K562 (cell line): ENCODE results near the gene SLBP. TPM values are rescaled to one million over a fixed set of nuclear protein-coding genes. Genes with fewer than 3 reads are reported as not detected.

Experiments used
- ATAC-seq: fragments of 200-7000 bp; cut with Tn5 transposase; 3 replicates; pipeline ENCODE4 v1.9.1; 2020; ENCODE audit warnings: moderate library complexity
- BruUV-seq: library from RNA; stranded (reverse); fragments of 400-500 nt; replicated peaks from 2 replicates; lab custom pipeline; 2021; lab: Mats Ljungman, UMichigan
- CTCF ChIA-PET: fragments of 300-600 bp; formaldehyde crosslinking; extraction: SDS; loops from one replicate; lab custom pipeline; 2021; ENCODE audit warnings: low intra/inter-chr PET ratio; lab: Yijun Ruan, JAX
- POLR2A ChIA-PET: fragments of 300-600, 350-650 bp; sonication (Branson Sonifier 250); formaldehyde crosslinking; extraction: SDS; loops from one replicate; lab custom pipeline; 2021; ENCODE audit warnings: antibody characterized with exemption, inconsistent platforms; lab: Yijun Ruan, JAX
- DNase-seq, 4 experiments: peaks; one replicate each; pipeline versions ENCODE4 v3.0.0 to v3.0.0-alpha.2; 2011 to 2018; ENCODE audit warnings: low spot score in 3 of 4, mixed read lengths in 3 of 4; ENCODE audit errors: extremely low read depth in 1 of 4
- FAIRE-seq: peaks from 2 replicates; lab custom pipeline; 2011; peaks lifted over from hg19 to GRCh38; lab: Jason Lieb, UNC
- H2AFZ ChIP-seq: 2 replicates; pipeline ENCODE4 v1.6.0; 2011; ENCODE audit warnings: low read depth, low read length, control low read depth, inconsistent platforms
- H3K27ac ChIP-seq: fragments of 200-600 bp; 3 replicates; pipeline ENCODE4 v1.8.0; 2011; ENCODE audit warnings: low read depth, mild to moderate bottlenecking, control low read depth, inconsistent platforms, low read length, moderate library complexity, mixed read lengths; ENCODE audit errors: extremely low read depth
- H3K27me3 ChIP-seq, 2 experiments: fragments of 300-600 bp in 1 of 2; 2 replicates in 1 of 2; 3 replicates in 1 of 2; pipeline versions ENCODE4 v1.6.0 to v1.8.0; 2011; ENCODE audit warnings: inconsistent platforms in 2 of 2, low read length in 2 of 2, mild to moderate bottlenecking in 1 of 2, mixed read lengths in 1 of 2, moderate library complexity in 1 of 2; ENCODE audit not compliant: control insufficient read depth in 2 of 2, insufficient read depth in 2 of 2
- H3K36me3 ChIP-seq: fragments of 300-600 bp; 3 replicates; pipeline ENCODE4 v1.8.0; 2011; ENCODE audit warnings: mild to moderate bottlenecking, low read length, inconsistent platforms; ENCODE audit not compliant: control insufficient read depth, insufficient read depth
- H3K4me1 ChIP-seq, 2 experiments: fragments of 200-600 bp in 1 of 2; replicated peaks in 1 of 2; 2 replicates in 1 of 2; 3 replicates in 1 of 2; pipeline versions ENCODE4 v1.5.1 to v1.8.0; 2011; ENCODE audit warnings: inconsistent platforms in 2 of 2, low read length in 2 of 2, mild to moderate bottlenecking in 1 of 2, mixed read lengths in 1 of 2, moderate library complexity in 1 of 2; ENCODE audit not compliant: control insufficient read depth in 2 of 2, insufficient read depth in 2 of 2
- H3K4me2 ChIP-seq: 2 replicates; pipeline ENCODE4 v1.6.1; 2011; ENCODE audit warnings: low read length, control low read depth, inconsistent platforms, mixed read lengths; ENCODE audit not compliant: insufficient read depth
- H3K4me3 ChIP-seq: fragments of 200-600 bp; sonication (generic), shearing (Covaris generic); 2 replicates; pipeline ENCODE4 v1.5.1; 2016; ENCODE audit warnings: control low read depth, inconsistent platforms
- H3K79me2 ChIP-seq: fragments of 200-600 bp; 3 replicates; pipeline ENCODE4 v1.8.0; 2011; ENCODE audit warnings: low read length, inconsistent platforms; ENCODE audit not compliant: control insufficient read depth, insufficient read depth
- H3K9ac ChIP-seq, 2 experiments: 2 replicates each; pipeline versions ENCODE4 v1.6.0 to v1.6.1; 2011; ENCODE audit warnings: low read depth in 2 of 2, low read length in 2 of 2, control low read depth in 1 of 2, inconsistent platforms in 1 of 2, mild to moderate bottlenecking in 1 of 2, mixed read lengths in 1 of 2; ENCODE audit not compliant: insufficient read depth in 1 of 2
- H3K9me1 ChIP-seq: one replicate; pipeline ENCODE4 v1.6.0; 2011; ENCODE audit warnings: inconsistent platforms, mild to moderate bottlenecking, low read length, moderate library complexity; ENCODE audit not compliant: control insufficient read depth, insufficient read depth
- H3K9me3 ChIP-seq: replicated peaks from 2 replicates; pipeline ENCODE4 v1.5.1; 2011; ENCODE audit warnings: low read depth, low read length, inconsistent platforms; ENCODE audit not compliant: control insufficient read depth, insufficient read depth
- H4K20me1 ChIP-seq: replicated peaks from 2 replicates; pipeline ENCODE4 v1.6.1; 2011; ENCODE audit warnings: low read length, inconsistent platforms, mixed read lengths; ENCODE audit not compliant: control insufficient read depth, insufficient read depth
- CHD2 ChIP-seq: IDR thresholded peaks from 2 replicates; pipeline ENCODE4 v1.6.1; 2011; ENCODE audit warnings: low read depth, low read length
- CTCFL ChIP-seq: IDR thresholded peaks from 2 replicates; pipeline ENCODE4 v1.6.1; 2011; ENCODE audit warnings: borderline replicate concordance, low read depth, mild to moderate bottlenecking, moderate library complexity, low read length; ENCODE audit not compliant: insufficient read depth, poor library complexity, severe bottlenecking
- POLR2A ChIP-seq: fragments of 450-650 bp; conservative IDR thresholded peaks from 2 replicates; pipeline ENCODE4 v1.6.1; 2016
- POLR2AphosphoS2 ChIP-seq: IDR thresholded peaks from 2 replicates; pipeline ENCODE4 v1.6.1; 2012; ENCODE audit warnings: low read length, improper control_type of control experiment
- RNF2 ChIP-seq: sonication (generic); IDR thresholded peaks from 2 replicates; pipeline ENCODE4 v1.6.1; 2016
- WGBS: fragments of 100-300 bp; shearing (Covaris generic); methylation state at CpG from one replicate; pipeline ENCODE4 v1.1.6; 2016; ENCODE audit warnings: low coverage, mixed read lengths; ENCODE audit not compliant: insufficient coverage; ENCODE audit errors: missing lambda C conversion rate; 5-methylcytosine and 5-hydroxymethylcytosine counted together
- in situ Hi-C: fragments of 300-500 bp; cut with MboI; formaldehyde crosslinking; loops from 4 replicates; pipeline ENCODE4 v1.15.0; 2018; ENCODE audit warnings: inconsistent platforms, mixed read lengths
- intact Hi-C: fragments of 100-400 bp; cut with micrococcal nuclease; formaldehyde crosslinking; loops from 2 replicates; pipeline ENCODE4 v1.14.2; 2022
- polyA plus RNA-seq, 8 experiments: library from polyadenylated mRNA; depleted of rRNA in 4 of 8; stranded (reverse) in 5 of 8; unstranded in 3 of 8; fragments of >200 nt; fragmentation: Nextera tagmentation in 2 of 8; fragmentation: Illumina TruSeq in 1 of 8; extraction: Ambion mirVana in 2 of 8; extraction: Trizol in 1 of 8; gene quantifications; 2 replicates each; pipeline versions ENCODE4 v1.2.1 to v1.2.3, GENCODE V29; 2011 to 2014; ENCODE audit warnings: inconsistent platforms in 1 of 8, missing spikeins in 1 of 8
- total RNA-seq, 7 experiments: library from RNA; depleted of rRNA in 6 of 7; stranded (reverse); fragments of >200 nt in 6 of 7; fragmentation: Illumina TruSeq in 2 of 7; extraction: Trizol in 2 of 7; gene quantifications; 2 replicates each; pipeline versions ENCODE4 v1.2.1 to v1.2.3, GENCODE V29; 2011 to 2021; ENCODE audit warnings: low replicate concordance in 1 of 7

Gene SLBP
- total and polyA plus RNA-seq, 9 of the 15 experiments (the other 6 are each of a cell fraction or from before 2014, with no cell fraction given): 49.4 to 221 (median 162) TPM

- peak; percentile 29 for TF ChIP-seq CTCFL
- peak; percentile 75 for TF ChIP-seq POLR2AphosphoS2
- TF ChIP-seq CHD2: no peak
- TF ChIP-seq POLR2A: peak; percentile 46; the same call in 1 of the 2 replicates
- no peak for TF ChIP-seq RNF2
- Histone ChIP-seq H3K27ac (no peak overlapping the region), H2AFZ (no peak overlapping the region), H3K4me3 (no peak overlapping the region), H3K79me2 (no peaks in the 10 kb centered on the region), H3K27me3 (no peaks in the 10 kb centered on the region), H4K20me1 (no peaks in the 10 kb centered on the region), H3K9me1 (no peaks in the 10 kb centered on the region), H3K9me3 (no peaks in the 10 kb centered on the region), H3K36me3 (peaks cover 43% of the 10 kb centered on the region; the same call in 2 of the 3 replicates), H3K4me1 (peaks cover 0 to 70% of the 10 kb centered on the region in 2 experiments; a peak in 2 of 5 replicates), H3K9ac (peak overlapping the region in 1 of 2 experiments; percentile 32; a peak in 1 of 4 replicates), H3K4me2 (no peak overlapping the region)
- DNase-seq (no peak), FAIRE-seq (no peak), ATAC-seq (0 out of 3 replicates have a peak, but pooled peaks have one; percentile 1)
- in situ Hi-C loops (no loop called here), intact Hi-C loops (loop anchor here (5.0 kb wide), 2 partner anchors 162 to 442 kb away; no protein-coding TSS in a partner anchor)
- ChIA-PET CTCF (interaction anchor here (6.2 kb wide), 1 partner anchor 64 kb away, joined by 94 read pairs; no protein-coding TSS in a partner anchor), POLR2A (interaction anchor here (0.9 to 1.4 kb wide), 4 partner anchors 9 to 49 kb away, joined by 3 to 4 read pairs (median 4); partner anchors contain the start of genes TACC3 and TMEM129)
- WGBS: 62% methylated on average over 9 of the region's 12 CpGs
- BruUV-seq: no TSS peak
Measured at GRCh38 chr4:1745697-1746096, 33.6 kb upstream of the SLBP start.
